HEK293 (cell line): ENCODE measurements around the gene MTPN.
A peak's percentile ranks its signal among the peaks of the same experiment; 100 is the strongest.

Experiments used
- CTCF ChIA-PET: fragments of 350-600 bp; formaldehyde crosslinking; extraction: SDS; loops from one replicate; lab custom pipeline; 2021; ENCODE audit warnings: antibody characterized with exemption; lab: Yijun Ruan, JAX
- POLR2A ChIA-PET: fragments of 300-600 bp; formaldehyde crosslinking; extraction: SDS; loops from one replicate; lab custom pipeline; 2020; ENCODE audit warnings: antibody characterized with exemption, inconsistent platforms; lab: Yijun Ruan, JAX
- H3K27ac ChIP-seq: fragments of 200-500 bp; sonication (Bioruptor generic); 2 replicates; pipeline ENCODE4 v1.5.1; 2014; ENCODE audit warnings: low read depth, low read length, control low read depth, inconsistent platforms; ENCODE audit errors: extremely low read depth
- H3K36me3 ChIP-seq, 2 experiments: fragments of 200-500 bp in 1 of 2; sonication (Bioruptor generic) in 1 of 2; 1 replicate in 1 of 2; 2 replicates in 1 of 2; pipeline ENCODE4 v1.5.1; 2014 to 2017; ENCODE audit warnings: inconsistent platforms in 2 of 2, low read length in 2 of 2; ENCODE audit not compliant: control insufficient read depth in 2 of 2, insufficient read depth in 1 of 2
- H3K4me1 ChIP-seq: fragments of 200-500 bp; sonication (Bioruptor generic); 2 replicates; pipeline ENCODE4 v1.5.1; 2014; ENCODE audit warnings: mild to moderate bottlenecking, low read length, inconsistent platforms; ENCODE audit not compliant: control insufficient read depth, insufficient read depth
- H3K4me3 ChIP-seq: 2 replicates; pipeline ENCODE4 v1.5.1; 2011; ENCODE audit warnings: low read depth, mild to moderate bottlenecking, control low read depth, low read length, moderate library complexity
- H3K9me3 ChIP-seq: fragments of 200-500 bp; sonication (Bioruptor generic); 2 replicates; pipeline ENCODE4 v1.5.1; 2014; ENCODE audit warnings: low read depth, low read length, inconsistent platforms; ENCODE audit not compliant: control insufficient read depth, insufficient read depth
- FEZF1 ChIP-seq: fragments of 450-650 bp; formaldehyde crosslinking; IDR thresholded peaks from 2 replicates; pipeline ENCODE4 v1.5.1; 2016; ENCODE audit warnings: missing biosample characterization, missing genetic modification characterization
- PRDM1 ChIP-seq: fragments of 450-650 bp; formaldehyde crosslinking; IDR thresholded peaks from 2 replicates; pipeline ENCODE4; 2016; ENCODE audit warnings: missing biosample characterization, missing genetic modification characterization
- PRDM10 ChIP-seq: fragments of 450-650 bp; formaldehyde crosslinking; IDR thresholded peaks from 2 replicates; pipeline ENCODE4 v1.5.1; 2016; ENCODE audit warnings: missing biosample characterization, missing genetic modification characterization
- PRDM4 ChIP-seq: fragments of 450-650 bp; formaldehyde crosslinking; IDR thresholded peaks from 2 replicates; pipeline ENCODE4 v1.5.1; 2017; ENCODE audit warnings: missing biosample characterization, missing genetic modification characterization
- YY2 ChIP-seq: fragments of 450-650 bp; formaldehyde crosslinking; IDR thresholded peaks from 2 replicates; pipeline ENCODE4 v1.5.1; 2016; ENCODE audit warnings: missing biosample characterization, missing genetic modification characterization
- ZBTB11 ChIP-seq: fragments of 450-650 bp; formaldehyde crosslinking; conservative IDR thresholded peaks from 2 replicates; pipeline ENCODE4 v1.5.1; 2016; ENCODE audit warnings: low read depth, missing biosample characterization, missing genetic modification characterization
- ZEB2 ChIP-seq: fragments of 450-650 bp; formaldehyde crosslinking; IDR thresholded peaks from 2 replicates; pipeline ENCODE4 v1.5.1; 2016; ENCODE audit warnings: missing biosample characterization, missing genetic modification characterization
- ZNF146 ChIP-seq: fragments of 450-650 bp; formaldehyde crosslinking; IDR thresholded peaks from 2 replicates; pipeline ENCODE4 v1.5.1; 2016; ENCODE audit warnings: missing biosample characterization, missing genetic modification characterization
- ZNF266 ChIP-seq: fragments of 450-650 bp; formaldehyde crosslinking; IDR thresholded peaks from 2 replicates; pipeline ENCODE4 v1.5.1; 2016; ENCODE audit warnings: missing biosample characterization, missing genetic modification characterization, low read depth
- ZNF324 ChIP-seq: fragments of 450-650 bp; formaldehyde crosslinking; IDR thresholded peaks from 2 replicates; pipeline ENCODE4 v1.5.1; 2016; ENCODE audit warnings: missing biosample characterization, missing genetic modification characterization
- ZNF341 ChIP-seq: fragments of 450-650 bp; formaldehyde crosslinking; IDR thresholded peaks from 2 replicates; pipeline ENCODE4; 2016; ENCODE audit warnings: low read depth, missing biosample characterization, missing genetic modification characterization
- ZNF600 ChIP-seq: fragments of 450-650 bp; formaldehyde crosslinking; IDR thresholded peaks from 2 replicates; pipeline ENCODE4 v1.5.1; 2016; ENCODE audit warnings: missing biosample characterization, missing genetic modification characterization
- ZNF707 ChIP-seq: fragments of 450-650 bp; formaldehyde crosslinking; IDR thresholded peaks from 2 replicates; pipeline ENCODE4 v1.5.1; 2016; ENCODE audit warnings: missing biosample characterization, missing genetic modification characterization

The MTPN gene

GRCh38 chr7:135971366-135971725 lies 5.8 kb downstream of the MTPN start:
- H3K4me3 ChIP-seq, result no peak overlapping the region
- H3K27ac ChIP-seq, result no peak overlapping the region
- POLR2A ChIA-PET, result interaction anchor here (0.6 kb wide), 1 partner anchor 10 kb away, joined by 3 read pairs; no protein-coding TSS in a partner anchor
- peaks cover 2% of the 10 kb centered on the region; the same call in 1 of the 2 replicates for H3K4me1 ChIP-seq
- CTCF ChIA-PET, result interaction anchor here (1.3 kb wide), 1 partner anchor 170 kb away, joined by 3 read pairs; no protein-coding TSS in a partner anchor
- H3K36me3 ChIP-seq, result peaks cover 0 to 37% of the 10 kb centered on the region in 2 experiments; a peak in 1 of 3 replicates
- no peaks in the 10 kb centered on the region for H3K9me3 ChIP-seq
- peak; percentile 20; the same call in 1 of the 2 replicates for TF ChIP-seq PRDM4
- TF ChIP-seq PRDM10 (tag by site-specific recombination), result no peak
- TF ChIP-seq, all 188 proteins: peak for 1

GRCh38 chr7:135970682-135971365 lies 6.3 kb downstream of the MTPN start:
- H3K4me1 ChIP-seq, result peaks cover 1% of the 10 kb centered on the region; the same call in 1 of the 2 replicates
- TF ChIP-seq YY2 (tag by site-specific recombination) (no peak), ZNF341 (tag by site-specific recombination) (no peak), PRDM1 (tag by site-specific recombination) (peak; percentile 74)
- TF ChIP-seq, all 188 proteins: peak for 1
- CTCF ChIA-PET, result interaction anchor here (1.3 kb wide), 1 partner anchor 170 kb away, joined by 3 read pairs; no protein-coding TSS in a partner anchor
- Histone ChIP-seq H3K4me3 (no peak overlapping the region), H3K27ac (no peak overlapping the region), H3K9me3 (no peaks in the 10 kb centered on the region), H3K36me3 (peaks cover 0 to 37% of the 10 kb centered on the region in 2 experiments; a peak in 1 of 3 replicates)
- POLR2A ChIA-PET, result interaction anchor here (0.6 kb wide), 1 partner anchor 9 kb away, joined by 3 read pairs; no protein-coding TSS in a partner anchor

GRCh38 chr7:135970045-135970444 lies 7.1 kb downstream of the MTPN start:
- H3K27ac ChIP-seq, result no peak overlapping the region

GRCh38 chr7:135966341-135967043 lies 10.7 kb downstream of the MTPN start:
- Histone ChIP-seq H3K4me1 (no peaks in the 10 kb centered on the region), H3K27ac (no peak overlapping the region), H3K36me3 (peaks cover 0 to 15% of the 10 kb centered on the region in 2 experiments; a peak in 1 of 3 replicates), H3K4me3 (no peak overlapping the region), H3K9me3 (no peaks in the 10 kb centered on the region)
- ChIA-PET CTCF (interaction anchor here (0.7 kb wide), 1 partner anchor 27 kb away, joined by 5 read pairs; no protein-coding TSS in a partner anchor), POLR2A (interaction anchor here (1.0 kb wide), 1 partner anchor 10 kb away, joined by 5 read pairs; the partner anchor contains the start of gene MTPN)
- TF ChIP-seq ZNF707 (tag by site-specific recombination) (no peak), ZNF324 (no peak), ZBTB11 (no peak), FEZF1 (tag by site-specific recombination) (no peak), ZEB2 (tag by site-specific recombination) (no peak), PRDM4 (no peak), ZNF600 (tag by site-specific recombination) (no peak)

More at GRCh38 chr7:135970045-135970444, 7.1 kb downstream of the MTPN start:
- ChIA-PET CTCF (no interaction called here), POLR2A (no interaction called here)
- Histone ChIP-seq H3K9me3 (no peaks in the 10 kb centered on the region), H3K36me3 (peaks cover 0 to 31% of the 10 kb centered on the region in 2 experiments; a peak in 1 of 3 replicates), H3K4me1 (no peaks in the 10 kb centered on the region), H3K4me3 (no peak overlapping the region)
- TF ChIP-seq ZNF146 (tag by site-specific recombination), result peak; percentile 34; the same call in 1 of the 2 replicates
- no peak for TF ChIP-seq ZNF266
